ENCODE results near the gene ZNF778. TPM values are rescaled to one million over a fixed set of nuclear protein-coding genes. Genes with fewer than 3 reads are reported as not detected.
A peak's percentile ranks its signal among the peaks of the same experiment; 100 is the strongest.

ZNF778 gene
- total and polyA plus RNA-seq, 2 of the 13 experiments (the other 11 are each of a cell fraction or from before 2014, with no cell fraction given): 3.8 to 7.2 TPM

GRCh38 chr16:89246903-89247733 lies 29.6 kb downstream of the ZNF778 start (continued):
- TF ChIP-seq SIN3A (IDR thresholded peaks at IDR 0.05; ENCODE audit: borderline replicate concordance, low read depth, low read length) (peak; percentile 69; the same call in 1 of the 2 replicates), MAFG (CRISPR knock-in tag; IDR thresholded peaks at IDR 0.05) (peak; percentile 79; the same call in 1 of the 2 replicates), NFAT5 (CRISPR knock-in tag; IDR thresholded peaks at IDR 0.05) (no peak), ONECUT2 (CRISPR knock-in tag; IDR thresholded peaks at IDR 0.05) (no peak), ZNF777 (CRISPR knock-in tag; IDR thresholded peaks at IDR 0.05) (peak; percentile 77; the same call in 1 of the 2 replicates), ZFP41 (CRISPR knock-in tag; IDR thresholded peaks at IDR 0.05; ENCODE audit: borderline replicate concordance) (no peak), ZNF382 (CRISPR knock-in tag; IDR thresholded peaks at IDR 0.05; ENCODE audit: borderline replicate concordance) (no peak), GFI1 (CRISPR knock-in tag; IDR thresholded peaks at IDR 0.05; ENCODE audit: borderline replicate concordance) (peak; percentile 77; the same call in 1 of the 2 replicates), FOSL2 (CRISPR knock-in tag; IDR thresholded peaks at IDR 0.05) (peak; percentile 64), ATF7 (IDR thresholded peaks at IDR 0.05) (no peak), ATF7 (CRISPR knock-in tag; IDR thresholded peaks at IDR 0.05) (no peak), ASH2L (IDR thresholded peaks at IDR 0.05; ENCODE audit: insufficient read length, low read depth, low read length) (no peak)
- TF ChIP-seq, protein P1, sequence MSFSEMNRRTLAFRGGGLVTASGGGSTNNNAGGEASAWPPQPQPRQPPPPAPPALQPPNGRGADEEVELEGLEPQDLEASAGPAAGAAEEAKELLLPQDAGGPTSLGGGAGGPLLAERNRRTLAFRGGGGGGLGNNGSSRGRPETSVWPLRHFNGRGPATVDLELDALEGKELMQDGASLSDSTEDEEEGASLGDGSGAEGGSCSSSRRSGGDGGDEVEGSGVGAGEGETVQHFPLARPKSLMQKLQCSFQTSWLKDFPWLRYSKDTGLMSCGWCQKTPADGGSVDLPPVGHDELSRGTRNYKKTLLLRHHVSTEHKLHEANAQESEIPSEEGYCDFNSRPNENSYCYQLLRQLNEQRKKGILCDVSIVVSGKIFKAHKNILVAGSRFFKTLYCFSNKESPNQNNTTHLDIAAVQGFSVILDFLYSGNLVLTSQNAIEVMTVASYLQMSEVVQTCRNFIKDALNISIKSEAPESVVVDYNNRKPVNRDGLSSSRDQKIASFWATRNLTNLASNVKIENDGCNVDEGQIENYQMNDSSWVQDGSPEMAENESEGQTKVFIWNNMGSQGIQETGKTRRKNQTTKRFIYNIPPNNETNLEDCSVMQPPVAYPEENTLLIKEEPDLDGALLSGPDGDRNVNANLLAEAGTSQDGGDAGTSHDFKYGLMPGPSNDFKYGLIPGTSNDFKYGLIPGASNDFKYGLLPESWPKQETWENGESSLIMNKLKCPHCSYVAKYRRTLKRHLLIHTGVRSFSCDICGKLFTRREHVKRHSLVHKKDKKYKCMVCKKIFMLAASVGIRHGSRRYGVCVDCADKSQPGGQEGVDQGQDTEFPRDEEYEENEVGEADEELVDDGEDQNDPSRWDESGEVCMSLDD (CRISPR knock-in tag; IDR thresholded peaks at IDR 0.05; ENCODE audit: borderline replicate concordance): peak; percentile 47
- TF ChIP-seq, protein P2, sequence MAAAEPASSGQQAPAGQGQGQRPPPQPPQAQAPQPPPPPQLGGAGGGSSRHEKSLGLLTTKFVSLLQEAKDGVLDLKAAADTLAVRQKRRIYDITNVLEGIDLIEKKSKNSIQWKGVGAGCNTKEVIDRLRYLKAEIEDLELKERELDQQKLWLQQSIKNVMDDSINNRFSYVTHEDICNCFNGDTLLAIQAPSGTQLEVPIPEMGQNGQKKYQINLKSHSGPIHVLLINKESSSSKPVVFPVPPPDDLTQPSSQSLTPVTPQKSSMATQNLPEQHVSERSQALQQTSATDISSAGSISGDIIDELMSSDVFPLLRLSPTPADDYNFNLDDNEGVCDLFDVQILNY (CRISPR knock-in tag; conservative IDR thresholded peaks at IDR 0.05): peak; percentile 64

All from HepG2 (cell line).